HG03045 (cell line): Measurements from ENCODE around the gene RNU1-2.
"Not testable (repeated sequence)": the region's sequence is repeated elsewhere in the genome, so short reads cannot be mapped to it uniquely, and the experiment has no call there.

ENCODE experiments used
- ATAC-seq: cut with Tn5 transposase; IDR thresholded peaks from one replicate; pipeline ENCODE4 v1.9.1; 2021; ENCODE audit warnings: mild to moderate bottlenecking, moderate library complexity; ENCODE audit not compliant: unreplicated experiment

Gene RNU1-2

GRCh38 chr1:16895598-16896315 is at the start of gene RNU1-2:
TSS of gene RNU1-2 (plus strand) at chr1:16895980.
- peak; percentile 98 for ATAC-seq

- not testable (repeated sequence) for ATAC-seq
Observed at GRCh38 chr1:16856201-16856600, 39.6 kb upstream of the RNU1-2 start.

- not testable (repeated sequence) for ATAC-seq
Observed at GRCh38 chr1:16859167-16860041, 36.4 kb upstream of the RNU1-2 start.

- not testable (repeated sequence) for ATAC-seq
Observed at GRCh38 chr1:16860048-16860447, 35.7 kb upstream of the RNU1-2 start.

- not testable (repeated sequence) for ATAC-seq
Observed at GRCh38 chr1:16861832-16862245, 33.9 kb upstream of the RNU1-2 start.

GRCh38 chr1:16862415-16862814 is 33.4 kb upstream of the RNU1-2 start:
- not testable (repeated sequence) for ATAC-seq

GRCh38 chr1:16863024-16863423 is 32.8 kb upstream of the RNU1-2 start:
- ATAC-seq: peak; percentile 52

- ATAC-seq: not testable (repeated sequence)
Observed at GRCh38 chr1:16866926-16867707, 28.7 kb upstream of the RNU1-2 start.

- not testable (repeated sequence) for ATAC-seq
Observed at GRCh38 chr1:16868787-16869186, 27.0 kb upstream of the RNU1-2 start.

- ATAC-seq: not testable (repeated sequence)
Observed at GRCh38 chr1:16869996-16870395, 25.8 kb upstream of the RNU1-2 start.

- ATAC-seq: not testable (repeated sequence)
Observed at GRCh38 chr1:16871171-16871570, 24.6 kb upstream of the RNU1-2 start.

- ATAC-seq: not testable (repeated sequence)
Observed at GRCh38 chr1:16872152-16873075, 23.4 kb upstream of the RNU1-2 start.

- not testable (repeated sequence) for ATAC-seq
Observed at GRCh38 chr1:16873076-16873879, 22.5 kb upstream of the RNU1-2 start.

- not testable (repeated sequence) for ATAC-seq
Observed at GRCh38 chr1:16874968-16875765, 20.6 kb upstream of the RNU1-2 start.

- not testable (repeated sequence) for ATAC-seq
Observed at GRCh38 chr1:16881742-16882141, 14.0 kb upstream of the RNU1-2 start.

GRCh38 chr1:16882986-16883385 is 12.8 kb upstream of the RNU1-2 start:
- no peak for ATAC-seq

GRCh38 chr1:16884487-16884886 is 11.3 kb upstream of the RNU1-2 start:
- not testable (repeated sequence) for ATAC-seq
